K562 (cell line): ENCODE measurements around the gene APCDD1. TPM values are rescaled to one million over a fixed set of nuclear protein-coding genes. Genes with fewer than 3 reads are reported as not detected.

Experiments
- C11orf30 ChIP-seq: fragments of 450-650 bp; IDR thresholded peaks from 2 replicates; pipeline ENCODE4 v1.6.1; 2016; ENCODE audit warnings: low read depth, mild to moderate bottlenecking
- CEBPB ChIP-seq: fragments of 450-650 bp; IDR thresholded peaks from 2 replicates; pipeline ENCODE4 v1.6.1; 2016; ENCODE audit warnings: missing genetic modification characterization, missing compliant biosample characterization
- EP300 ChIP-seq: IDR thresholded peaks from 2 replicates; pipeline ENCODE4 v1.6.1; 2012; ENCODE audit warnings: low read length, improper control_type of control experiment
- NR2C1 ChIP-seq, 2 experiments: fragments of 450-650 bp; IDR thresholded peaks; 2 replicates each; pipeline ENCODE4 v1.6.1; 2017; ENCODE audit warnings: mild to moderate bottlenecking in 2 of 2, antibody characterized with exemption in 1 of 2, inconsistent platforms in 1 of 2, missing compliant biosample characterization in 1 of 2, missing genetic modification characterization in 1 of 2
- POLR2G ChIP-seq: fragments of 200-400 bp; formaldehyde crosslinking; IDR thresholded peaks from 2 replicates; pipeline ENCODE4 v1.6.1; 2017; ENCODE audit warnings: low read depth, mild to moderate bottlenecking, antibody characterized with exemption, low read length, moderate library complexity
- RCOR1 ChIP-seq, 2 experiments: IDR thresholded peaks; 2 replicates each; pipeline ENCODE4 v1.6.1; 2012; ENCODE audit warnings: low read depth in 2 of 2, low read length in 2 of 2, borderline replicate concordance in 1 of 2, improper control_type of control experiment in 1 of 2
- SIN3A ChIP-seq, 2 experiments: fragments of 150-350 bp in 1 of 2; IDR thresholded peaks; 2 replicates each; pipeline ENCODE4 v1.6.1; 2011 to 2016; ENCODE audit warnings: borderline replicate concordance in 2 of 2, low read depth in 2 of 2, low read length in 2 of 2, mild to moderate bottlenecking in 2 of 2, moderate library complexity in 2 of 2; ENCODE audit not compliant: control insufficient read depth in 1 of 2
- STAT5A ChIP-seq: IDR thresholded peaks from 2 replicates; pipeline ENCODE4 v1.6.1; 2012; ENCODE audit warnings: low read length, inconsistent platforms, borderline replicate concordance
- TOE1 ChIP-seq, 2 experiments: fragments of 450-650 bp in 1 of 2; sonication (generic) in 1 of 2; formaldehyde crosslinking in 1 of 2; IDR thresholded peaks; 2 replicates each; pipeline versions ENCODE4 v1.7.1 to v1.8.0; 2016 to 2022; ENCODE audit warnings: borderline replicate concordance in 2 of 2, mild to moderate bottlenecking in 2 of 2, antibody characterized with exemption in 1 of 2, inconsistent platforms in 1 of 2, low read depth in 1 of 2, missing genetic modification reagents in 1 of 2, moderate library complexity in 1 of 2
- ZBTB1 ChIP-seq: sonication (generic); formaldehyde crosslinking; IDR thresholded peaks from 2 replicates; pipeline ENCODE4 v1.8.1; 2023; ENCODE audit warnings: missing genetic modification reagents, low read depth, mild to moderate bottlenecking, borderline replicate concordance
- ZNF316 ChIP-seq: fragments of 450-650 bp; IDR thresholded peaks from 2 replicates; pipeline ENCODE4 v1.6.1; 2016
- ZNF764 ChIP-seq: fragments of 250-450 bp; sonication (Bioruptor Pico); IDR thresholded peaks from 2 replicates; pipeline ENCODE4 v1.4.0; 2020; ENCODE audit warnings: low read depth, mild to moderate bottlenecking, moderate library complexity
- polyA plus RNA-seq, 8 experiments: library from polyadenylated mRNA; depleted of rRNA in 4 of 8; stranded (reverse) in 5 of 8; unstranded in 3 of 8; fragments of >200 nt; fragmentation: Nextera tagmentation in 2 of 8; fragmentation: Illumina TruSeq in 1 of 8; extraction: Ambion mirVana in 2 of 8; extraction: Trizol in 1 of 8; gene quantifications; 2 replicates each; pipeline versions ENCODE4 v1.2.1 to v1.2.3, GENCODE V29; 2011 to 2014; ENCODE audit warnings: inconsistent platforms in 1 of 8, missing spikeins in 1 of 8
- total RNA-seq, 7 experiments: library from RNA; depleted of rRNA in 6 of 7; stranded (reverse); fragments of >200 nt in 6 of 7; fragmentation: Illumina TruSeq in 2 of 7; extraction: Trizol in 2 of 7; gene quantifications; 2 replicates each; pipeline versions ENCODE4 v1.2.1 to v1.2.3, GENCODE V29; 2011 to 2021; ENCODE audit warnings: low replicate concordance in 1 of 7
- TF ChIP-seq, protein P1 (sequence below), 2 experiments: fragments of 450-650 bp; conservative IDR thresholded peaks; 2 replicates each; pipeline ENCODE4 v1.6.1; 2017; ENCODE audit warnings: mild to moderate bottlenecking in 2 of 2, moderate library complexity in 2 of 2
- TF ChIP-seq, protein P2 (sequence below): fragments of 450-650 bp; formaldehyde crosslinking; IDR thresholded peaks from 2 replicates; pipeline ENCODE4 v1.4.0; 2022; ENCODE audit warnings: missing genetic modification characterization

The APCDD1 gene
- total and polyA plus RNA-seq, 9 of the 15 experiments (the other 6 are each of a cell fraction or from before 2014, with no cell fraction given): 0.07 TPM; not detected in 8

DNA sequence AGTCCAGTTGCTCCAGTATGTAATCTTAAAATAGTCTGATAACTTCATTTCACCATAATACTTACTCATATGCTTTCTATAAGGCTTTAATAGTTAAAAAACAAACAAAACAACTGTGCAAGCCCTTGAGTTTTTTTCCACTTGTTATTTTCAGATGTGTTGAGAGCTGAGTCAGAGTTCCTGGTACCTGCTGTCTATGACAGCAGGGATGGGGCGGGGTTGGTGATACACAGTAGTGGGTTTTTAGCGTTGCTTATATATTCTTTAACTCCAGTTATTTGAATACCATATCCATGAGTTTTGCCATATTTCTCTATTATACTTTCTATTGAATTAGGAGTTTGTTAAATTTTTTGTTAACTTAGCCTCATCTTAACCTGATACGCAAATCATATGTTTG is 76.4 kb downstream of the APCDD1 start (continued):
- TF ChIP-seq STAT5A: peak; percentile 28; the same call in 1 of the 2 replicates
- TF ChIP-seq NR2C1 (IDR thresholded peaks at IDR 0.05): no peak
- TF ChIP-seq NR2C1 (tag; IDR thresholded peaks at IDR 0.05): no peak
- TF ChIP-seq POLR2G: no peak
- peak; percentile 47; the same call in 1 of the 2 replicates for TF ChIP-seq C11orf30
- no peak for TF ChIP-seq ZBTB1 (CRISPR knock-in tag)
- TF ChIP-seq, protein P1, sequence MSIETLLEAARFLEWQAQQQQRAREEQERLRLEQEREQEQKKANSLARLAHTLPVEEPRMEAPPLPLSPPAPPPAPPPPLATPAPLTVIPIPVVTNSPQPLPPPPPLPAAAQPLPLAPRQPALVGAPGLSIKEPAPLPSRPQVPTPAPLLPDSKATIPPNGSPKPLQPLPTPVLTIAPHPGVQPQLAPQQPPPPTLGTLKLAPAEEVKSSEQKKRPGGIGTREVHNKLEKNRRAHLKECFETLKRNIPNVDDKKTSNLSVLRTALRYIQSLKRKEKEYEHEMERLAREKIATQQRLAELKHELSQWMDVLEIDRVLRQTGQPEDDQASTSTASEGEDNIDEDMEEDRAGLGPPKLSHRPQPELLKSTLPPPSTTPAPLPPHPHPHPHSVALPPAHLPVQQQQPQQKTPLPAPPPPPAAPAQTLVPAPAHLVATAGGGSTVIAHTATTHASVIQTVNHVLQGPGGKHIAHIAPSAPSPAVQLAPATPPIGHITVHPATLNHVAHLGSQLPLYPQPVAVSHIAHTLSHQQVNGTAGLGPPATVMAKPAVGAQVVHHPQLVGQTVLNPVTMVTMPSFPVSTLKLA (conservative IDR thresholded peaks at IDR 0.05): peak in 1 of 2 experiments; percentile 42; a peak in 1 of 4 replicates
- TF ChIP-seq EP300: peak; percentile 17; the same call in 1 of the 2 replicates
- TF ChIP-seq ZNF764 (CRISPR knock-in tag): no peak
- peak in 1 of 2 experiments; percentile 58; a peak in 1 of 4 replicates for TF ChIP-seq RCOR1 (IDR thresholded peaks at IDR 0.05; ENCODE audit: borderline replicate concordance in 1 of 2, low read depth in 2 of 2, low read length in 2 of 2)
- no peak for TF ChIP-seq CEBPB (tag)
- no peak for TF ChIP-seq TOE1 (IDR thresholded peaks at IDR 0.05; ENCODE audit: borderline replicate concordance)
- TF ChIP-seq TOE1 (CRISPR knock-in tag; IDR thresholded peaks at IDR 0.05; ENCODE audit: borderline replicate concordance, low read depth): no peak
- peak; percentile 21 for TF ChIP-seq ZNF316
- TF ChIP-seq, protein P2, sequence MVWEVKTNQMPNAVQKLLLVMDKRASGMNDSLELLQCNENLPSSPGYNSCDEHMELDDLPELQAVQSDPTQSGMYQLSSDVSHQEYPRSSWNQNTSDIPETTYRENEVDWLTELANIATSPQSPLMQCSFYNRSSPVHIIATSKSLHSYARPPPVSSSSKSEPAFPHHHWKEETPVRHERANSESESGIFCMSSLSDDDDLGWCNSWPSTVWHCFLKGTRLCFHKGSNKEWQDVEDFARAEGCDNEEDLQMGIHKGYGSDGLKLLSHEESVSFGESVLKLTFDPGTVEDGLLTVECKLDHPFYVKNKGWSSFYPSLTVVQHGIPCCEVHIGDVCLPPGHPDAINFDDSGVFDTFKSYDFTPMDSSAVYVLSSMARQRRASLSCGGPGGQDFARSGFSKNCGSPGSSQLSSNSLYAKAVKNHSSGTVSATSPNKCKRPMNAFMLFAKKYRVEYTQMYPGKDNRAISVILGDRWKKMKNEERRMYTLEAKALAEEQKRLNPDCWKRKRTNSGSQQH (CRISPR knock-in tag): no peak
- no peak for TF ChIP-seq SIN3A (IDR thresholded peaks at IDR 0.05; ENCODE audit: borderline replicate concordance in 2 of 2, control insufficient read depth in 1 of 2, low read depth in 2 of 2, low read length in 2 of 2)
